HUES64 (cell line): ENCODE data around the gene KCNH1.
"Not testable (repeated sequence)": the region's sequence is repeated elsewhere in the genome, so short reads cannot be mapped to it uniquely, and the experiment has no call there.

Experiments used
- H3K27ac ChIP-seq: 2 replicates; pipeline ENCODE4 v1.7.0; 2013; ENCODE audit warnings: low read depth, low read length, inconsistent platforms
- H3K27me3 ChIP-seq: 2 replicates; pipeline ENCODE4 v1.6.1; 2013; ENCODE audit warnings: mild to moderate bottlenecking, low read length; ENCODE audit not compliant: insufficient read depth
- H3K36me3 ChIP-seq: 2 replicates; pipeline ENCODE4 v1.6.1; 2013; ENCODE audit warnings: mild to moderate bottlenecking, low read length; ENCODE audit not compliant: insufficient read depth
- H3K4me1 ChIP-seq: 2 replicates; pipeline ENCODE4 v1.6.1; 2013; ENCODE audit warnings: mild to moderate bottlenecking, low read length, moderate library complexity; ENCODE audit not compliant: insufficient read depth
- H3K4me3 ChIP-seq: 2 replicates; pipeline ENCODE4 v1.5.1; 2013; ENCODE audit warnings: mild to moderate bottlenecking, low read length, moderate library complexity
- H3K9ac ChIP-seq: 2 replicates; pipeline ENCODE4 v1.6.1; 2013; ENCODE audit warnings: mild to moderate bottlenecking, low read depth, low read length
- H3K9me3 ChIP-seq: 2 replicates; pipeline ENCODE4 v1.6.1; 2013; ENCODE audit warnings: low read depth, low read length; ENCODE audit not compliant: insufficient read depth
- WGBS: fragments of 150-250, 120-280 bp; methylation state at CpG from one replicate; pipeline ENCODE4 v1.1.7; 2013; ENCODE audit warnings: missing lambda C conversion rate; 5-methylcytosine and 5-hydroxymethylcytosine counted together

KCNH1 gene

GRCh38 chr1:211095381-211095780, 38.6 kb downstream of the KCNH1 start:
- Histone ChIP-seq H3K27ac (no peak overlapping the region), H3K4me1 (no peaks in the 10 kb centered on the region), H3K27me3 (no peaks in the 10 kb centered on the region), H3K36me3 (no peaks in the 10 kb centered on the region), H3K4me3 (no peak overlapping the region), H3K9me3 (no peaks in the 10 kb centered on the region), H3K9ac (no peak overlapping the region)
- 96% methylated on average over 2 of the region's 2 CpGs for WGBS

- H3K36me3 ChIP-seq: no peaks in the 10 kb centered on the region
These were observed 41.0 kb downstream of the KCNH1 start for GRCh38 chr1:211092955-211093354.

GRCh38 chr1:211091867-211092266, 42.1 kb downstream of the KCNH1 start:
- Histone ChIP-seq H3K4me1 (no peaks in the 10 kb centered on the region), H3K4me3 (no peak overlapping the region), H3K9me3 (no peaks in the 10 kb centered on the region), H3K36me3 (no peaks in the 10 kb centered on the region), H3K27ac (no peak overlapping the region), H3K9ac (no peak overlapping the region), H3K27me3 (no peaks in the 10 kb centered on the region)
- WGBS: 92% methylated on average over 1 of the region's 2 CpGs

More at GRCh38 chr1:211092955-211093354, 41.0 kb downstream of the KCNH1 start:
- Histone ChIP-seq H3K4me1 (no peaks in the 10 kb centered on the region), H3K9me3 (no peaks in the 10 kb centered on the region), H3K9ac (no peak overlapping the region), H3K27me3 (no peaks in the 10 kb centered on the region), H3K4me3 (no peak overlapping the region), H3K27ac (no peak overlapping the region)
- WGBS: 96% methylated on average over 4 of the region's 5 CpGs

GRCh38 chr1:211089536-211089935, 44.4 kb downstream of the KCNH1 start:
- Histone ChIP-seq H3K9ac (no peak overlapping the region), H3K27me3 (no peaks in the 10 kb centered on the region), H3K4me1 (no peaks in the 10 kb centered on the region), H3K27ac (no peak overlapping the region), H3K4me3 (no peak overlapping the region), H3K36me3 (no peaks in the 10 kb centered on the region), H3K9me3 (no peaks in the 10 kb centered on the region)
- WGBS: 80% methylated on average over 2 of the region's 2 CpGs

- Histone ChIP-seq H3K4me1 (no peaks in the 10 kb centered on the region), H3K36me3 (no peaks in the 10 kb centered on the region), H3K4me3 (no peak overlapping the region), H3K27ac (no peak overlapping the region), H3K27me3 (no peaks in the 10 kb centered on the region), H3K9me3 (no peaks in the 10 kb centered on the region), H3K9ac (no peak overlapping the region)
- WGBS: 97% methylated on average over 1 of the region's 1 CpG
These were observed 45.8 kb downstream of the KCNH1 start for GRCh38 chr1:211088156-211088555.

GRCh38 chr1:211082824-211083223, 51.1 kb downstream of the KCNH1 start:
- H3K27me3 ChIP-seq: no peaks in the 10 kb centered on the region
- WGBS: 81% methylated on average over 4 of the region's 5 CpGs
- H3K9ac ChIP-seq: no peak overlapping the region
- H3K36me3 ChIP-seq: no peaks in the 10 kb centered on the region
- H3K9me3 ChIP-seq: no peaks in the 10 kb centered on the region
- H3K27ac ChIP-seq: no peak overlapping the region
- no peak overlapping the region for H3K4me3 ChIP-seq
- H3K4me1 ChIP-seq: no peaks in the 10 kb centered on the region

GRCh38 chr1:211081447-211081846, 52.5 kb downstream of the KCNH1 start:
- not testable (repeated sequence) for H3K4me1 ChIP-seq, H3K9me3 ChIP-seq, H3K9ac ChIP-seq, H3K27me3 ChIP-seq, H3K4me3 ChIP-seq, H3K36me3 ChIP-seq, H3K27ac ChIP-seq
- WGBS: 96% methylated on average over 5 of the region's 5 CpGs

- no peaks in the 10 kb centered on the region for H3K4me1 ChIP-seq
- no peaks in the 10 kb centered on the region for H3K27me3 ChIP-seq
- no peak overlapping the region for H3K9ac ChIP-seq
- H3K36me3 ChIP-seq: no peaks in the 10 kb centered on the region
- WGBS: 60% methylated on average over 3 of the region's 3 CpGs
- H3K27ac ChIP-seq: no peak overlapping the region
- no peak overlapping the region for H3K4me3 ChIP-seq
- H3K9me3 ChIP-seq: no peaks in the 10 kb centered on the region
These were observed 65.0 kb downstream of the KCNH1 start for GRCh38 chr1:211068976-211069375.

GRCh38 chr1:211066781-211067384, 67.1 kb downstream of the KCNH1 start:
- Histone ChIP-seq H3K27me3 (no peaks in the 10 kb centered on the region), H3K27ac (no peak overlapping the region), H3K4me3 (no peak overlapping the region), H3K4me1 (no peaks in the 10 kb centered on the region), H3K36me3 (no peaks in the 10 kb centered on the region), H3K9me3 (no peaks in the 10 kb centered on the region), H3K9ac (no peak overlapping the region)
- 88% methylated on average over 5 of the region's 7 CpGs for WGBS

GRCh38 chr1:211041838-211042237, 92.1 kb downstream of the KCNH1 start:
- not testable (repeated sequence) for H3K4me1 ChIP-seq, H3K9me3 ChIP-seq, H3K4me3 ChIP-seq, H3K36me3 ChIP-seq, H3K9ac ChIP-seq, H3K27ac ChIP-seq, H3K27me3 ChIP-seq
- WGBS: 92% methylated on average over 3 of the region's 3 CpGs

GRCh38 chr1:211037095-211037494, 96.9 kb downstream of the KCNH1 start:
- 100% methylated on average over 1 of the region's 2 CpGs for WGBS
- no peaks in the 10 kb centered on the region for H3K27me3 ChIP-seq
- H3K4me3 ChIP-seq: no peak overlapping the region
- no peak overlapping the region for H3K9ac ChIP-seq
- 0 out of 2 replicates have a peak, but pooled peaks cover 4% of the 10 kb centered on the region for H3K9me3 ChIP-seq
- no peak overlapping the region for H3K27ac ChIP-seq
- no peaks in the 10 kb centered on the region for H3K36me3 ChIP-seq
- peaks cover 2% of the 10 kb centered on the region; the same call in 1 of the 2 replicates for H3K4me1 ChIP-seq
